Measurements from ENCODE around the gene MAPKAP1.

Gene MAPKAP1

GRCh38 chr9:125428060-125428901 is 278.7 kb downstream of the MAPKAP1 start:
- Histone ChIP-seq H3K79me1 (ENCODE audit: low read length) (no peaks in the 10 kb centered on the region), H2BK120ac (ENCODE audit: low read depth, low read length) (no peak overlapping the region), H3K4me1 (ENCODE audit: control insufficient read depth, low read depth, low read length) (no peaks in the 10 kb centered on the region), H3K4me2 (ENCODE audit: low read length) (no peak overlapping the region), H3K4me3 (ENCODE audit: low read length) (no peak overlapping the region), H3K36me3 (ENCODE audit: control insufficient read depth, insufficient read depth, low read length) (no peaks in the 10 kb centered on the region), H2BK15ac (replicated peaks; ENCODE audit: low read depth) (no peak overlapping the region), H4K5ac (ENCODE audit: low read length) (no peak overlapping the region), H4K8ac (ENCODE audit: low read depth, low read length) (no peak overlapping the region), H2AK5ac (ENCODE audit: low read length) (no peak overlapping the region), H3K27ac (ENCODE audit: low read depth, low read length) (no peak overlapping the region), H3K23ac (ENCODE audit: low read length) (no peak overlapping the region), H3K56ac (ENCODE audit: low read length) (no peak overlapping the region), H3K79me2 (ENCODE audit: control insufficient read depth, insufficient read depth, low read length) (no peaks in the 10 kb centered on the region), H3K18ac (ENCODE audit: low read length) (no peak overlapping the region), H3K4ac (ENCODE audit: low read depth, low read length) (no peak overlapping the region), H2BK5ac (ENCODE audit: low read length) (no peak overlapping the region), H3K27me3 (ENCODE audit: insufficient read depth, low read length, poor library complexity) (no peaks in the 10 kb centered on the region), H3K9ac (ENCODE audit: low read length) (no peak overlapping the region)
- peak; percentile 56 for DNase-seq
- WGBS (ENCODE audit: extremely low coverage, insufficient coverage, low lambda C conversion rate), result no CpG with 5 or more reads among the region's 10 CpGs

- no peak overlapping the region for H4K8ac ChIP-seq (ENCODE audit: low read depth, low read length)
- H3K4me2 ChIP-seq (ENCODE audit: low read length), result no peak overlapping the region
- H3K27me3 ChIP-seq (ENCODE audit: insufficient read depth, low read length, poor library complexity), result no peaks in the 10 kb centered on the region
- H3K36me3 ChIP-seq (ENCODE audit: control insufficient read depth, insufficient read depth, low read length), result no peaks in the 10 kb centered on the region
- H2AK5ac ChIP-seq (ENCODE audit: low read length), result no peak overlapping the region
- H3K23ac ChIP-seq (ENCODE audit: low read length), result no peak overlapping the region
- no peaks in the 10 kb centered on the region for H3K4me1 ChIP-seq (ENCODE audit: control insufficient read depth, low read depth, low read length)
- no peak overlapping the region for H2BK15ac ChIP-seq (replicated peaks; ENCODE audit: low read depth)
- H3K27ac ChIP-seq (ENCODE audit: low read depth, low read length), result no peak overlapping the region
- H4K5ac ChIP-seq (ENCODE audit: low read length), result no peak overlapping the region
- H3K79me2 ChIP-seq (ENCODE audit: control insufficient read depth, insufficient read depth, low read length), result no peaks in the 10 kb centered on the region
- no peak overlapping the region for H3K4me3 ChIP-seq (ENCODE audit: low read length)
- DNase-seq, result no peak
- no peak overlapping the region for H2BK120ac ChIP-seq (ENCODE audit: low read depth, low read length)
- no peak overlapping the region for H3K56ac ChIP-seq (ENCODE audit: low read length)
- no peak overlapping the region for H3K9ac ChIP-seq (ENCODE audit: low read length)
- WGBS (ENCODE audit: extremely low coverage, insufficient coverage, low lambda C conversion rate), result no CpG with 5 or more reads among the region's 18 CpGs
- H3K18ac ChIP-seq (ENCODE audit: low read length), result no peak overlapping the region
- no peak overlapping the region for H2BK5ac ChIP-seq (ENCODE audit: low read length)
- H3K4ac ChIP-seq (ENCODE audit: low read depth, low read length), result no peak overlapping the region
- no peaks in the 10 kb centered on the region for H3K79me1 ChIP-seq (ENCODE audit: low read length)
These were observed 279.5 kb downstream of the MAPKAP1 start for GRCh38 chr9:125427556-125427955.

GRCh38 chr9:125426926-125427325 is 280.1 kb downstream of the MAPKAP1 start:
- Histone ChIP-seq H2AK5ac (ENCODE audit: low read length) (no peak overlapping the region), H3K27me3 (ENCODE audit: insufficient read depth, low read length, poor library complexity) (no peaks in the 10 kb centered on the region), H3K9ac (ENCODE audit: low read length) (no peak overlapping the region), H3K36me3 (ENCODE audit: control insufficient read depth, insufficient read depth, low read length) (no peaks in the 10 kb centered on the region), H3K79me2 (ENCODE audit: control insufficient read depth, insufficient read depth, low read length) (no peaks in the 10 kb centered on the region), H3K56ac (ENCODE audit: low read length) (no peak overlapping the region), H2BK15ac (replicated peaks; ENCODE audit: low read depth) (no peak overlapping the region), H3K27ac (ENCODE audit: low read depth, low read length) (no peak overlapping the region), H3K4ac (ENCODE audit: low read depth, low read length) (no peak overlapping the region), H4K8ac (ENCODE audit: low read depth, low read length) (no peak overlapping the region), H3K4me1 (ENCODE audit: control insufficient read depth, low read depth, low read length) (no peaks in the 10 kb centered on the region), H2BK120ac (ENCODE audit: low read depth, low read length) (no peak overlapping the region), H2BK5ac (ENCODE audit: low read length) (no peak overlapping the region), H3K23ac (ENCODE audit: low read length) (no peak overlapping the region), H3K4me3 (ENCODE audit: low read length) (no peak overlapping the region), H3K4me2 (ENCODE audit: low read length) (no peak overlapping the region), H4K5ac (ENCODE audit: low read length) (no peak overlapping the region), H3K18ac (ENCODE audit: low read length) (no peak overlapping the region), H3K79me1 (ENCODE audit: low read length) (no peaks in the 10 kb centered on the region)
- no peak for DNase-seq
- WGBS (ENCODE audit: extremely low coverage, insufficient coverage, low lambda C conversion rate), result no CpG with 5 or more reads among the region's 17 CpGs

DNA sequence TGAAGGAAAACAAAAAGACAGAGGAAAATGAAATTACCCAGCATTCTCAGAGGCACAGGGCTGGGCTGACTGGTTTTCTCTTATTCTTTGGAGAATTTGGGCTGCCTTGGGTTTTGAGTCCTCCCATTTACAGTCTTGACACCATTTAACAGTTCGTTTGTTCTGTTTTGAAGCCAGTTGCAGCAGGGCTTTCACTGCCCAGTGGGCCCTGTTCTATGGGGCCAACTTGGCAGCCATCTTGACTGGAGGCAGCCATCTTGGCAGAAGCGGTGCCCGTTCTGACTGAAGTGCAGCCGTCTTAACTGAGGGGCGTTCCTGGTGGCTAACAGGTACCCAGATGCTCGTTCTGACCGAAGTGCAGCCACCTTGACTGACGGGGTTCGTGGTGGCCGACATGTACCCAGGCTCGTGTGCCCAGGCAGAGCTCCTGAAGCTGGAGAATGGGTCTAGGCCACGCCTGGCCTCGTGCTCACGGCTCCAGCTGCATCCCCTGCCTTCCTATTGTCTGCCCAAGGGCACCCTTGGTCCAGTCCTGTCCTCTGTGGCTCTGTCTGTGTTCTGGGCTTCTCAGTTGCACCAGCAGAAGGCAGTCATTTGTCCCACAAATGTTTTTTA is 281.0 kb downstream of the MAPKAP1 start:
- no CpG with 5 or more reads among the region's 14 CpGs for WGBS (ENCODE audit: extremely low coverage, insufficient coverage, low lambda C conversion rate)
- no peak overlapping the region for H3K18ac ChIP-seq (ENCODE audit: low read length)
- no peak overlapping the region for H3K4me3 ChIP-seq (ENCODE audit: low read length)
- H3K9ac ChIP-seq (ENCODE audit: low read length), result no peak overlapping the region
- no peak overlapping the region for H2AK5ac ChIP-seq (ENCODE audit: low read length)
- no peak overlapping the region for H3K27ac ChIP-seq (ENCODE audit: low read depth, low read length)
- no peak overlapping the region for H2BK120ac ChIP-seq (ENCODE audit: low read depth, low read length)
- H2BK15ac ChIP-seq (replicated peaks; ENCODE audit: low read depth), result no peak overlapping the region
- H3K4ac ChIP-seq (ENCODE audit: low read depth, low read length), result no peak overlapping the region
- DNase-seq, result no peak
- no peaks in the 10 kb centered on the region for H3K36me3 ChIP-seq (ENCODE audit: control insufficient read depth, insufficient read depth, low read length)
- H4K5ac ChIP-seq (ENCODE audit: low read length), result no peak overlapping the region
- no peak overlapping the region for H4K8ac ChIP-seq (ENCODE audit: low read depth, low read length)
- H3K27me3 ChIP-seq (ENCODE audit: insufficient read depth, low read length, poor library complexity), result no peaks in the 10 kb centered on the region
- no peaks in the 10 kb centered on the region for H3K4me1 ChIP-seq (ENCODE audit: control insufficient read depth, low read depth, low read length)
- H2BK5ac ChIP-seq (ENCODE audit: low read length), result no peak overlapping the region
- no peak overlapping the region for H3K23ac ChIP-seq (ENCODE audit: low read length)
- H3K79me2 ChIP-seq (ENCODE audit: control insufficient read depth, insufficient read depth, low read length), result no peaks in the 10 kb centered on the region
- H3K79me1 ChIP-seq (ENCODE audit: low read length), result no peaks in the 10 kb centered on the region
- no peak overlapping the region for H3K4me2 ChIP-seq (ENCODE audit: low read length)
- H3K56ac ChIP-seq (ENCODE audit: low read length), result no peak overlapping the region

DNA sequence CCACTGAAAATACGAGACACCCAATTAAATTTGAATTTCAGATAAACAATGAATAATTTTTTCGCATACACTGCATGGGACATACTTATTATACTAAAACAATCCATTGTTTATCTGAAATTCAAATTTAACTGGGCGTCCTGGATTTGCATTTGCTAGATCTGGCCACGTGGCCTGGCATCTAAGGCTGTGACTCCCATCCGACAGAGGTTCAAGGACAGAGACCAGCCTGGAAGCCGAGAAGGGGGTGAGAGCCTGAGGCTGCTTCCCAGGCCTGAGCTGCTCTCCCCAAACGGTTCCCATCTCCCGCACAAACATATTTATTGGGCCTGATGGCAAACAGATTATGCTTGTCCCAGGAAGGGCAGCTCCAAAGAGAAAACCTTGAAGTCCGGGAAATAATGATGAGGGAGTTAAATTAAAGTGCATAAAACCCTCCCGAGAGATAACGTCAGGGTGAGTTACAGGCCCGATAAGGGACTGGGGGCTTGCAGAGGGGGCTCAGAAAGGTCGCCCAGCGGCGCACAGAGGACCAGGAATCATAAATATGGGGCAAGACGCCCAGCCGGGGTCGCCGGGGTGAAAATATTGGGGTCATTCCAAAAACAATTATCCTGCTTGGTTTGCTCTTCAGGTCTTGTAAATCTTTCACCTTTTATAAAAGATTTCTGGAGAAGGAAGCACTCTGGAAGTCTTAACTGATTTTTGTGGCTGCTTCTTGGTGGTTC is 281.7 kb downstream of the MAPKAP1 start:
- no CpG with 5 or more reads among the region's 19 CpGs for WGBS (ENCODE audit: extremely low coverage, insufficient coverage, low lambda C conversion rate)
- Histone ChIP-seq H3K9ac (ENCODE audit: low read length) (no peak overlapping the region), H3K23ac (ENCODE audit: low read length) (no peak overlapping the region), H3K18ac (ENCODE audit: low read length) (no peak overlapping the region), H2BK120ac (ENCODE audit: low read depth, low read length) (no peak overlapping the region), H2BK15ac (replicated peaks; ENCODE audit: low read depth) (no peak overlapping the region), H3K36me3 (ENCODE audit: control insufficient read depth, insufficient read depth, low read length) (no peaks in the 10 kb centered on the region), H3K4me3 (ENCODE audit: low read length) (no peak overlapping the region), H3K79me1 (ENCODE audit: low read length) (no peaks in the 10 kb centered on the region), H3K27me3 (ENCODE audit: insufficient read depth, low read length, poor library complexity) (no peaks in the 10 kb centered on the region), H4K8ac (ENCODE audit: low read depth, low read length) (no peak overlapping the region), H3K4me1 (ENCODE audit: control insufficient read depth, low read depth, low read length) (no peaks in the 10 kb centered on the region), H3K27ac (ENCODE audit: low read depth, low read length) (no peak overlapping the region), H2BK5ac (ENCODE audit: low read length) (no peak overlapping the region), H2AK5ac (ENCODE audit: low read length) (no peak overlapping the region), H4K5ac (ENCODE audit: low read length) (no peak overlapping the region), H3K4ac (ENCODE audit: low read depth, low read length) (no peak overlapping the region), H3K79me2 (ENCODE audit: control insufficient read depth, insufficient read depth, low read length) (no peaks in the 10 kb centered on the region), H3K4me2 (ENCODE audit: low read length) (no peak overlapping the region), H3K56ac (ENCODE audit: low read length) (no peak overlapping the region)
- no peak for DNase-seq
